ENCODE results near the gene CD226.

DNA sequence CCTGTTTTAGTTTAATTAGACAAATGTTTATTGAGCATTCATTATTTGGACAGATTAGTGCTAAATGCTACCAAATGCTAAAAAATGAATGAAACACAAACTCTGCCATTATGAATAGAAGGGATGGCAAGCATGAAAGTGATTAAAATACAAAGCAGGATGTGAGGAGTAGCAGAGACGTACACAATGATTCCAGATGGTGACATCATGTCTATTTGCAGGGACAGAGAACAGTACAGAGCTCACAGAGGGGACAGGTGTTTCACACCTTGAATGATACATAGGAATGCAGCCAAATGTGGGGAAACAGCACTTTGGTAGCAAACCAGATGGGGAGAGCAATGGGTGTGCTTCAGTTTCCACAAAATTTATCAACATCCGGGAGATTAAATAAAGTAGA lies 76.3 kb downstream of the CD226 start:
- TF ChIP-seq, protein P1, sequence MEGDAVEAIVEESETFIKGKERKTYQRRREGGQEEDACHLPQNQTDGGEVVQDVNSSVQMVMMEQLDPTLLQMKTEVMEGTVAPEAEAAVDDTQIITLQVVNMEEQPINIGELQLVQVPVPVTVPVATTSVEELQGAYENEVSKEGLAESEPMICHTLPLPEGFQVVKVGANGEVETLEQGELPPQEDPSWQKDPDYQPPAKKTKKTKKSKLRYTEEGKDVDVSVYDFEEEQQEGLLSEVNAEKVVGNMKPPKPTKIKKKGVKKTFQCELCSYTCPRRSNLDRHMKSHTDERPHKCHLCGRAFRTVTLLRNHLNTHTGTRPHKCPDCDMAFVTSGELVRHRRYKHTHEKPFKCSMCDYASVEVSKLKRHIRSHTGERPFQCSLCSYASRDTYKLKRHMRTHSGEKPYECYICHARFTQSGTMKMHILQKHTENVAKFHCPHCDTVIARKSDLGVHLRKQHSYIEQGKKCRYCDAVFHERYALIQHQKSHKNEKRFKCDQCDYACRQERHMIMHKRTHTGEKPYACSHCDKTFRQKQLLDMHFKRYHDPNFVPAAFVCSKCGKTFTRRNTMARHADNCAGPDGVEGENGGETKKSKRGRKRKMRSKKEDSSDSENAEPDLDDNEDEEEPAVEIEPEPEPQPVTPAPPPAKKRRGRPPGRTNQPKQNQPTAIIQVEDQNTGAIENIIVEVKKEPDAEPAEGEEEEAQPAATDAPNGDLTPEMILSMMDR (conservative IDR thresholded peaks at IDR 0.05; ENCODE audit: low read depth, low read length) = no peak
- TF ChIP-seq, protein P2, sequence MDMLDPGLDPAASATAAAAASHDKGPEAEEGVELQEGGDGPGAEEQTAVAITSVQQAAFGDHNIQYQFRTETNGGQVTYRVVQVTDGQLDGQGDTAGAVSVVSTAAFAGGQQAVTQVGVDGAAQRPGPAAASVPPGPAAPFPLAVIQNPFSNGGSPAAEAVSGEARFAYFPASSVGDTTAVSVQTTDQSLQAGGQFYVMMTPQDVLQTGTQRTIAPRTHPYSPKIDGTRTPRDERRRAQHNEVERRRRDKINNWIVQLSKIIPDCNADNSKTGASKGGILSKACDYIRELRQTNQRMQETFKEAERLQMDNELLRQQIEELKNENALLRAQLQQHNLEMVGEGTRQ (IDR thresholded peaks at IDR 0.05; ENCODE audit: low read depth, low read length) = no peak
- TF ChIP-seq POLR2A (IDR thresholded peaks at IDR 0.05; ENCODE audit: low read depth, low read length) (no peak), CHD1 (IDR thresholded peaks at IDR 0.05; ENCODE audit: low read depth, low read length) (no peak), NFE2L2 (IDR thresholded peaks at IDR 0.05; ENCODE audit: low read depth, low read length) (no peak), RFX5 (IDR thresholded peaks at IDR 0.05; ENCODE audit: low read depth, low read length) (no peak), CEBPB (IDR thresholded peaks at IDR 0.05; ENCODE audit: low read depth, low read length) (no peak), RAD21 (IDR thresholded peaks at IDR 0.05; ENCODE audit: low read length) (no peak), SMC3 (IDR thresholded peaks at IDR 0.05; ENCODE audit: low read depth, low read length) (no peak), RCOR1 (IDR thresholded peaks at IDR 0.05; ENCODE audit: insufficient replicate concordance, low read length) (no peak)
- TF ChIP-seq, protein P3, sequence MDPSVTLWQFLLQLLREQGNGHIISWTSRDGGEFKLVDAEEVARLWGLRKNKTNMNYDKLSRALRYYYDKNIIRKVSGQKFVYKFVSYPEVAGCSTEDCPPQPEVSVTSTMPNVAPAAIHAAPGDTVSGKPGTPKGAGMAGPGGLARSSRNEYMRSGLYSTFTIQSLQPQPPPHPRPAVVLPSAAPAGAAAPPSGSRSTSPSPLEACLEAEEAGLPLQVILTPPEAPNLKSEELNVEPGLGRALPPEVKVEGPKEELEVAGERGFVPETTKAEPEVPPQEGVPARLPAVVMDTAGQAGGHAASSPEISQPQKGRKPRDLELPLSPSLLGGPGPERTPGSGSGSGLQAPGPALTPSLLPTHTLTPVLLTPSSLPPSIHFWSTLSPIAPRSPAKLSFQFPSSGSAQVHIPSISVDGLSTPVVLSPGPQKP (IDR thresholded peaks at IDR 0.05; ENCODE audit: borderline replicate concordance, low read depth, low read length) = no peak

Measured in IMR-90 (cell line).